Tibial artery (tissue), 4 donors: ENCODE data around the gene DPF3.
A peak's percentile ranks its signal among the peaks of the same experiment; 100 is the strongest.

Source experiments
- DNase-seq, 2 donors: peaks; one replicate each; pipeline ENCODE4 v3.0.0-alpha.2; 2019
- H3K27ac ChIP-seq, 2 donors: fragments of 200-600 bp; sonication (generic) in 1 of 2; 1 replicate in 1 of 2; 2 replicates in 1 of 2; pipeline ENCODE4 v1.5.1; 2018 to 2019; ENCODE audit warnings: mild to moderate bottlenecking in 1 of 2
- H3K27me3 ChIP-seq, 2 donors: fragments of 200-600 bp; sonication (generic) in 1 of 2; one replicate each; pipeline versions ENCODE4 v1.5.1 to v1.6.0; 2016 to 2019
- H3K36me3 ChIP-seq, 3 donors: fragments of 200-600 bp; sonication (generic) in 2 of 3; one replicate each; pipeline ENCODE4 v1.5.1; 2016 to 2019; ENCODE audit warnings: mild to moderate bottlenecking in 2 of 3
- H3K4me1 ChIP-seq, 4 donors: fragments of 200-600 bp; sonication (generic) in 2 of 4; 1 replicate in 3 of 4; 2 replicates in 1 of 4; pipeline ENCODE4 v1.5.1; 2016 to 2019
- H3K4me3 ChIP-seq, 2 donors: fragments of 200-600 bp; sonication (generic) in 1 of 2; 1 replicate in 1 of 2; 2 replicates in 1 of 2; pipeline ENCODE4 v1.5.1; 2018 to 2019; ENCODE audit warnings: mild to moderate bottlenecking in 2 of 2
- H3K9me3 ChIP-seq, 3 donors: fragments of 200-600 bp; sonication (generic) in 1 of 3; one replicate each; pipeline ENCODE4 v1.5.1; 2016 to 2019
- CTCF ChIP-seq, 2 experiments: fragments of 200-600 bp in 1 of 2; fragments of 450-650 bp in 1 of 2; IDR thresholded peaks; one replicate each; pipeline ENCODE4 v1.5.1; 2017 to 2019; ENCODE audit warnings: antibody characterized with exemption in 2 of 2, mild to moderate bottlenecking in 1 of 2, moderate library complexity in 1 of 2
- intact Hi-C: fragments of 100-400 bp; cut with DNase I; formaldehyde crosslinking; loops from one replicate; pipeline ENCODE4 v1.15.0; 2023; ENCODE audit warnings: low total_unique reads

The DPF3 gene

DNA sequence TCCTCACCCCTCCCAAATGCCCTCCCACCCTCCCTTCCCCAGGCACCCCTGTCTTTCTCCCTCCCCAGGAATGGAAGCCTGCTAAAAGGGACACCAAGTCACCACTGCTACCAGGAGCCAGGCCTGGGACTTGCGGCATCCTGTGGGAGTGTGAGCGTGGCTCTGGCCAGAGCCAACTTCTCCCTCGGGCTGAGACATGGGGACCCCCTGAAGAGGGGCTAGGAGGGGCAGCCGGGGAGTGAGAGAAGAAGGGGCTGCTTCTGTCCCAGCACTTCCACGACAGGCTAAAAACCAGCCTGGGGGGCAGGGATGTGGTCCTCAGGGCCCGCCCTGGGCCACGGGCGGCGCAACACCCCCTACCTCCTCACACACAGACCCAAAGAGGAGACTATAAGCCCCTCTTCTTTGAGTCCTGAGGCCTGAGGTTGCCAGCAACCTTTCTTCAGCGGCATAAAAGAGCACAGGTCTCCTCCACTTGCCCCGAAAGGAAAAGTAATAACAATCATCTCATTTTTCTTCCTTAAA, 278.9 kb downstream of the DPF3 start:
- no peak for DNase-seq
- no peaks in the 10 kb centered on the region for H3K27me3 ChIP-seq
- no peak for TF ChIP-seq CTCF (IDR thresholded peaks at IDR 0.05)
- intact Hi-C loops: no loop called here
- H3K4me3 ChIP-seq: no peak overlapping the region
- peaks cover 0 to 53% (median 25%) of the 10 kb centered on the region in 4 donors for H3K4me1 ChIP-seq
- no peaks in the 10 kb centered on the region for H3K36me3 ChIP-seq
- no peaks in the 10 kb centered on the region for H3K9me3 ChIP-seq
- peak overlapping the region in 1 of 2 donors; percentile 17 for H3K27ac ChIP-seq

GRCh38 chr14:72614365-72614764, 279.5 kb downstream of the DPF3 start:
- Histone ChIP-seq H3K27me3 (no peaks in the 10 kb centered on the region), H3K4me1 (peaks cover 0 to 53% (median 25%) of the 10 kb centered on the region in 4 donors), H3K9me3 (no peaks in the 10 kb centered on the region), H3K36me3 (no peaks in the 10 kb centered on the region), H3K4me3 (no peak overlapping the region), H3K27ac (no peak overlapping the region)
- no peak for DNase-seq
- TF ChIP-seq CTCF (IDR thresholded peaks at IDR 0.05): no peak
- intact Hi-C loops: no loop called here

DNA sequence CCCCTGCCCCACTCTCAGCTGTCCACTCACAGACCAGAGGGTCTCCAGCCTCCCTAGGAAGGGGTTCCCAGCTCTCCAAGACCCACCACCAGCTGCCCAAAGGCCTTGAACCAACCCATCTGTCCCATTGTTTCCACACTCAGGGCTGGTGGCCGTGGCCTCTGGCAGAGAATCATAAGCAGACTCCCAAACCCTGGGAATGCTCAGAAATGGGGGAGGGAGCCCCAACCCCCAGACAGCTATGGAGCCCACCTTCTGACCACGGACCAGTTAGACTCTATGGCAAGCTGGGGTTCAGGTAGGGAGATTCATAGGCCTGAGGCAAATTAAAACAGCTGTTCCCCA, 280.0 kb downstream of the DPF3 start:
- Histone ChIP-seq H3K27ac (no peak overlapping the region), H3K36me3 (no peaks in the 10 kb centered on the region), H3K4me3 (no peak overlapping the region), H3K9me3 (no peaks in the 10 kb centered on the region), H3K4me1 (peaks cover 0 to 50% (median 25%) of the 10 kb centered on the region in 4 donors), H3K27me3 (no peaks in the 10 kb centered on the region)
- no peak for DNase-seq
- intact Hi-C loops: no loop called here
- no peak for TF ChIP-seq CTCF (IDR thresholded peaks at IDR 0.05)

DNA sequence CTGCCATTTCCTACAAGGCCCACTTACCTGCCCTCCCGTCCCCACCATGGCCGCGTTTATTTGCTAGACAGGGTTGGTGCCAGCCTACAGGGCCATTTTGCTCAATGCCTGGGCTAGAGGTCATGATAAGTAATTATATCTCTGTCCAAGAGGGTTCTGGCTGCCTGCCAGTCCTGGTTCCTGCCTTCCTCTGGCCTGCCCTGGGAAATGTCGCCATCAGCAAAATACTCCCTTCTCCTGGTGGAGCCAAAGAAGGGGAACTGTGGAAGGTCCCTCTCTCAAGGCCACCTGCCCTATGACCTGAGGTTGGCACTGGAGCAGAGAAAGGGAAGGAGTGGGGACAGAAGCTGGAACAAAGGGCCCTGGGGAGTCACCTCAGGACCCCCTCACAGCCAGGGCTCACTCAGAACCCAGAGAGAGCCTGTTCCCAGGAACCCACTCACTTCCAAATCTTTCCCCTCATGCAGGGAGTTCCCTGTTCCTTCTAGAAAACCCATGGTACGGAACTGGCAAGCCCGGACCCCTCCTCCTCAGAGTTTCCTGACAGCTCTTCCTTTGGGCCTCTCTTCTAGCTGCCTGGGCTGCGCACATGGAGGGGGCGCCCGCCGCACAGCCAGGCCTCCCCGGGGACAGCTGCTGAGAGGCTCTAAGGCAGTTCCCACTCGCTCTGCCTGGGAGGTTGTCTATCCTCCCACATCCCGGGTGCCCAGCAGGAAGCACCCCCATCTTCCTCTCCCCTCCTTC, 280.5 kb downstream of the DPF3 start:
- Histone ChIP-seq H3K4me1 (peaks cover 0 to 46% (median 25%) of the 10 kb centered on the region in 4 donors), H3K4me3 (no peak overlapping the region), H3K36me3 (no peaks in the 10 kb centered on the region), H3K27me3 (no peaks in the 10 kb centered on the region), H3K27ac (no peak overlapping the region), H3K9me3 (no peaks in the 10 kb centered on the region)
- intact Hi-C loops: no loop called here
- TF ChIP-seq CTCF (IDR thresholded peaks at IDR 0.05): no peak
- peak in 1 of 2 donors; percentile 72 for DNase-seq

- intact Hi-C loops: no loop called here
- DNase-seq: no peak
- no peak for TF ChIP-seq CTCF (IDR thresholded peaks at IDR 0.05)
- Histone ChIP-seq H3K27me3 (no peaks in the 10 kb centered on the region), H3K9me3 (no peaks in the 10 kb centered on the region), H3K36me3 (no peaks in the 10 kb centered on the region), H3K27ac (no peak overlapping the region), H3K4me3 (no peak overlapping the region), H3K4me1 (peaks cover 0 to 32% (median 12%) of the 10 kb centered on the region in 4 donors)
Measured at GRCh38 chr14:72612041-72612440, 281.9 kb downstream of the DPF3 start.
